Activated naive CD4-positive, alpha-beta T cell (primary cell): Measurements from ENCODE around the gene ARHGEF10L.

Source experiments
- DNase-seq, 4 experiments: peaks; one replicate each; lab custom pipeline; 2025; lab: John Stamatoyannopoulos, UW

ARHGEF10L gene

DNA sequence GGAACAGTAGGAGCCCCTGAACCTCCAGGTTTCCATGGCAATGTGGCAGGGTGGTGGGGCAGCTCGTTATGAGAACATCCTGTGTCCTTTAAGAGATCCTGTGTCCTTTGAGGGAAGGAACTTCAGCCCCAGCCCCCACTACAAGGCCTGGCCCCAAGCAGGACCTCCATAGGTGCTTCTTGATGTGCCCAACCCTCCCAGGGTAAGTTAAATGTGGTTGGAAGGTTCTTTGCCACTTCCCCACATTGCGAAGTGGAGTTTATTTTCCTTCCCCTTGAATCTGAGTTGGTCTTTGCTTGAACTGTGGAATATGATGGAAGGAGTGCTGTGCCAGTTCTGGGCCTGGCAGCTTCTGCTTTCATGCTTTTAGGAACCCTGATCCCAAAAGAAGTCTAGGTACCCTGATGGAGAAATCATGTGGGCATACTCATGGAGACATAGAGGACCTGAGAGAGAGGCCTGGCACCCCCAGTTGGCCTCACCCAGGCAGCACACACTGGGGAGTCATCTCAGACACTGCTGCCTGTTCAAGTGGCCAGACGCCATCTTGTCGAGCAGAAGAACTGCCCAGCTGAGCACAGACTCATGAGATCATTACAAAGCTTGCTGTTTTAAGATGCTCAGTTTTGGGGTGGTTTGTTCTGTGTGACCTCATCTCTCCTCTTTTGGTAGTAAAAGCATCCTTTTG, 171.5 kb downstream of the ARHGEF10L start:
- DNase-seq, result no peak

- DNase-seq, result no peak
These were observed 172.0 kb downstream of the ARHGEF10L start for GRCh38 chr1:17711577-17711910.

- no peak for DNase-seq
These were observed 172.4 kb downstream of the ARHGEF10L start for GRCh38 chr1:17711941-17712340.

- no peak for DNase-seq
These were observed 174.5 kb downstream of the ARHGEF10L start for GRCh38 chr1:17713993-17714392.

DNA sequence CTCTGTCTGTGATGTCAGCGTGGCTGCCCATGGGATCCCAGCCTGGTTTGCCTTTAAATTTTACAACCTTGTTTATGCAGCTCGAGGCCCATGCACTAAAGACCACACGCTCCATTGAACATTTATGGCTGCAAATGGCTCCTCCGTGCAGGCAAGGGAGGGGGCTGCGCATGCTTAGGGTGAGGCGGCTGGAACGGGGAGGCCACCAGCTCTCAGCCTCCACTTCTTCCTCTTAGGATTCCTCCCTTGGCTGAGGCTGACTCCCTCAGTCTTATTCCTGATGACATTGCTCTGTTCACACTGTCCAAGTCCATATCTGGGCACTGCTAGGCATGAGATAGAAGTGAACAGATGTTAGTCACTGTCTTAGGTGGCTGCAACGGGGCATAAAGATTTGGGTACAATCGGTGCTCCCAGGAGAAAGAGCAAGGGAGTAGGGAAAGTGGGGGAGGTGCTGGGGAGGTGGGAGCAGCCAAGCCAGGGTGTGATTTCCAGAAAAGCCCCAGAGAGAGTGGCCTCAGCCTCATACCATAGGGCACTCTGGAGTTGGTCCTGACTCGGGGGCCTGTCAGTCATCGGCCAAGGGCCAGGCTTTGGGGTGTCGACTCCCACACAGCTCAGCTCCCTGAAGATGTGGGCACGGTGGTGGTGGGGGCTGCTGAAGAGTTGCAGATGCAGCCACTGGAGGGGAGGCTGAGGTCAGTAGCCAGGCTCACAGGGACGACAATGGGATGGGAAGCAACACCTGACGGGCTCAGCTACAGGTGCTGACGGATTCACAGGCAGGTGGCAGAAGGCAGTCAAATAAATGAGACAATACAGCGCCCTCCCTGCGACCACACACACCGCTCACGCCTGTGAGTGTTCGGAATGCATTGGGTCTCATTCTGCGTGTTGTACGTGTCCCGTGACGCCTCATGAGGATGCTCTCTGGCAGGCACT, 178.4 kb downstream of the ARHGEF10L start:
- no peak for DNase-seq

GRCh38 chr1:17719874-17720273, 180.4 kb downstream of the ARHGEF10L start:
- no peak for DNase-seq

DNA sequence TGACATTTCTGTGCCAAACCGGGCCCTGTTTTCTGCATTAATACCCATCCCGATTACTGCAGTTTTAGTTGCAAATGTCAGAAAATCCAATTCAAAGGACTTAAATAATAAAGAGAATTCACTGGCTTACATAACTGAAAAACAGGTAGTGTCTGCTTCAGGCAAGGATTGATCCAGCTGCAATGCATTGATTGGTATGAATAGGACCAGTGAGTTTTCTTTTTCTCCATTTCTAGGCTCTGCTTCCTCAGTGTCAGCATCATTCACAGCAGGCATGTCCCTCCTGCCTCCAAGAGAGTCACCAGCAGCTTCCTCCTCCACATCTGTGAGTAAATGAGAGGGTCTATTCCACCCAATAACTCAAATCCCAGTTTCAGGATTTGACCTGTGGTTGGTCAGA, 181.9 kb downstream of the ARHGEF10L start:
- DNase-seq, result no peak

- DNase-seq, result no peak
These were observed 184.2 kb downstream of the ARHGEF10L start for GRCh38 chr1:17723684-17724083.

DNA sequence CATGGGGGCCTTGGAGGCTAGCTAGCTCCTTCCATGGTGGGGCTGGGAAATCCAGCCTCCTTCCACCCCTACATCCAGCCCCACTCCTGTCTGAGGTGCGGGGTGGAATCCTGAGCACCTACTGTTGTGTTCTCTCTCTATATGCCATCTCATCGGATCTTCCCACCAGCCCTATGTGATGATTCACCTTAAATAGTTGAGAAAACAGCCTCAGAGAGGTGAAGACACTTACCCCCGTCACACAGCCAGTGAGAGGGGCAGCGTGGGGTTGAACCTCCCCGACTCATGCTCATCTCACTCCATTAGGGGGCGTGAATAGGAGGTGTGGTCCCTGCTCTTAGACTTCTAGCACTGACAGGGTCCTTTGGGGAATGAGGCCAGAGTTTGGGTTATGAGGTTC, 184.7 kb downstream of the ARHGEF10L start:
- DNase-seq, result no peak

GRCh38 chr1:17725084-17725719, 185.7 kb downstream of the ARHGEF10L start:
- DNase-seq, result no peak

- DNase-seq, result no peak
These were observed 186.5 kb downstream of the ARHGEF10L start for GRCh38 chr1:17725811-17726582.

- no peak for DNase-seq
These were observed 188.7 kb downstream of the ARHGEF10L start for GRCh38 chr1:17728123-17728712.

DNA sequence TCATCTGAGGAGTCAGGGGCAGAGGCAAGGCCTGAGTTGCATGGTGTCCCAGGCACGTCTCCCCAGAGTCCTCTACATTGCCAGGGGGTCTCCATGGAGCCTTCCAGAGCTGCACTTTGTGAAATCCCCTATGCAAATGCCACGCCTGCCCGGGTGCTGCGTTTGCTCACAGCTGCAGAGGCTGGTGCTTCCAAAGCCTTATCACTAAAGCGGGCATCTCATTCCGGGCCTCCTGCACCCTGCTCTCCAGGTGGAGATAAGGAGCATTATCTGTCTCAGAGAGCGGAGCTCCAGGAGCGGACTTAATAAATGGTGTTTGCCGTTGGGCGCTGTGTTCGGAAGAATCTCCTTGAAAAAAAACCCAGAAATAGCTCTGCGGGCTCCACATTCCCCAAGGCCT, 189.8 kb downstream of the ARHGEF10L start:
- DNase-seq, result no peak

- no peak for DNase-seq
These were observed 190.4 kb downstream of the ARHGEF10L start for GRCh38 chr1:17729909-17730308.

- DNase-seq, result no peak
These were observed 192.0 kb downstream of the ARHGEF10L start for GRCh38 chr1:17731460-17731859.

DNA sequence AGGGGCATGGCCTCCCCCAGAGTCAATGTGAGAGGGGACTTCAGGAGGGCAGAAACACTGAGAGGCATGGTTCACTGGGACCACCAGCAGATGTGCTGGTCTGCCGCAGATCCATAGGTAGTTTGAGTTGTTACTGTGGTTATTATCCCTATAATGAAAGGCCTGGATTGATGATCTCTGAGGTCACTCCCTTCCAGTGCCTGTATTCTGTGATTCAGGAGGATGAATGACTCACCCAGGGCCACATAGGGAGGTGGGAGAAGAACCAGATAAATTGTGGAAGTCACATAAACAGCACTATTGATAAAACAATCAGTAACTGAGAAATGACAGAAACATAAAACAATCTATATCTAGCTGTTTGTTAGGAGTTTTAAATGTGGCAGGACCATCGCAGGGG, 193.0 kb downstream of the ARHGEF10L start:
- no peak for DNase-seq

GRCh38 chr1:17733661-17734060, 194.2 kb downstream of the ARHGEF10L start:
- no peak for DNase-seq

DNA sequence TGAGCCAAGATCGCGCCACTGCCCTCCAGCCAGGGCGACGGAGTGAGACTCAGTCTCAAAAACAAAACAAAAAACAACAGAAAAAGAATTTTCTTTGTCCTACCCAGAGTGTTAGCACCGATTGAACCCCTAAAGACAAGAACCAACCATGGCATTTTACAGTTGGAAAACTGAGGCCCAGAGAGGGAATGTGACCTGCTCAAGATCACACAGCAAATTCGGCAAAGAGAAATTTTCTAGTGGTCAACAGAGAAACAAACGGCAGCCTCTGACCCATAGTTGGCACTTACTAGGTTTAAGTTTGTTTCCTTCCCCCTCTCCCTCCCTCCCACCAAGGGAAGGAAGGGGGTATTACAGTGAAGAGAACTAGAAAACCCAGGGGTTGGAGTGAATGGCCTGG, 195.1 kb downstream of the ARHGEF10L start:
- DNase-seq, result no peak

DNA sequence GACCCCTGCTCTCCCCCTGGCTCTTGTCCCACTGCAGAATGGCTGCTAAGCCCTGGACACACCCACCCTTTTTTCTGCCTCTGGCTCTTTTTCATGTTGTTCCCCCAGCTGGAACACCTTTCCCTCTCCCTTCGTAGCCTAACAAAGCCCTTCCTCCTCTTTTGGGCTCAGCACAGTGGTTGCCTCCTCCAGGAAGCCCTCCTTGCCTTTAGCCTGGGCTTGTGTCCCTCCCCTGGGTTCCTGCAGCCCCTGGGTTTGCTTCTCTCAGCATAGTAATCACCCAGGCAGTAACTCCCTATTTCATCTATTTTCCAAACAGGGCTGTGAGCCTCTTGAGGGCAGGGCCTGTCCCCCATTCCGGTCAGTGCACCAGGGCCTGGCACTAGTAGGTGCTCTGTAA, 195.8 kb downstream of the ARHGEF10L start:
- DNase-seq, result no peak

- DNase-seq, result no peak
These were observed 196.3 kb downstream of the ARHGEF10L start for GRCh38 chr1:17735793-17736192.

GRCh38 chr1:17736625-17737024, 197.1 kb downstream of the ARHGEF10L start:
- DNase-seq, result no peak

DNA sequence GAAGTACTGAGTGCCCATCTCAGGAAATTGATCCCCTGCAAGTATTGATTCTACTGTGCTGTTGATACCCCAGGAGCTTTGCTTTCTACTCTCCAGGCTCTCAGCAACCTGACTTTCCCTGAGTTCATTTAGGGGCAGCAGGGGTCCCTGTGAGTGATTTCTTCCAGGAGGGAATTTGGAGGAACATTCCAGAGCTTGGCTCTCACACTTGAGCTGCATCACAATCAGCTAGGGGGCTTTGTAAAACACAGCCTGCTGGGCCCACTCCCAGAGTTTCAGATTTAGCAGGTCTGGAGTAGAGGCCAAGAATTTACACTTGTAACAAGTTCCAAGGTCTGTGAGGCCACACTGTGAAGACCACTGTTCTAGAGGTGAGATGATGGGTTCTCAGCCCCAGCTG, 199.6 kb downstream of the ARHGEF10L start:
- DNase-seq, result no peak
